DOHH2 (cell line): Measurements from ENCODE around the gene EPHA5.

ENCODE experiments used
- EZH2phosphoT487 ChIP-seq: fragments of 200-600 bp; sonication (generic); IDR thresholded peaks from 2 replicates; pipeline ENCODE4 v1.6.1; 2017; ENCODE audit warnings: borderline replicate concordance, mild to moderate bottlenecking, antibody characterized with exemption, low read length, moderate library complexity, mixed read lengths
- TF ChIP-seq, protein P1 (sequence below): fragments of 200-600 bp; sonication (generic); IDR thresholded peaks from one replicate; pipeline ENCODE4 v1.5.1; 2014; ENCODE audit warnings: antibody characterized with exemption, mild to moderate bottlenecking, low read depth, low read length; ENCODE audit not compliant: poor library complexity, severe bottlenecking

DNA sequence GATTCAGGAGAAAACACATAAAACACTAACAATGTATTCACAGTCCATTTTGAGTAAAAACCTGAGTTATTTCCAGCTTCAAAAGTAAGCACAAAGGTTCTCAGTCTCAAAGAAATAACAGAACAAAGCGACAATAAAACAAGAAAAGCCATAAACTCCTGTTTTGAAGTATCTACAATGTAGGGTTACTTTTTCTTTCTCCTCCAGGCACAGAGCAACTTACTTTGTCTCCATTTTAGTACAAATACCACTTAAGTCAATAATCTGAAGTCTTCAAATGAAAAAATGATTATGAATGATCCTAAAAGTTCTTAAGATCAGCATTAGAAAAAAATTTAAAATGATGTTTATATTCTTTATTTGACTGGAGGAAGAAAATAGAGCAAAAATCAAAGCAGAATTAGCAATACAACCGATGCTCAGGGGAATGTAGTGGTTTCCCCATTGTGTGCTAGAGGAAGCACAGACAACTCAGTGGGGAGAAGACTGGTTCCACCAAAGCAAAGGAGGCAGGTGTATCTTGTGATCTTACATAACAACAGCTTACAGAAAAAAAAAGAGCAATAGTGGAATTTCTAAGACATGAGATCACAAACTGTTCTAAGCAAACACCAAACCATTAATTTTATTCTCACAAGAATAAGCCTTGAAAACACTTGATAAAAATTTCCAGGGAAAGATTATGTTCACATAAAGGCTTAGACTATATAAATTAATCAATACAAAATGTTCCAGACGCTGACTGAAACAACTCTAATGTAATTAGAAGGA is 35.1 kb downstream of the EPHA5 start:
- TF ChIP-seq, protein P1, sequence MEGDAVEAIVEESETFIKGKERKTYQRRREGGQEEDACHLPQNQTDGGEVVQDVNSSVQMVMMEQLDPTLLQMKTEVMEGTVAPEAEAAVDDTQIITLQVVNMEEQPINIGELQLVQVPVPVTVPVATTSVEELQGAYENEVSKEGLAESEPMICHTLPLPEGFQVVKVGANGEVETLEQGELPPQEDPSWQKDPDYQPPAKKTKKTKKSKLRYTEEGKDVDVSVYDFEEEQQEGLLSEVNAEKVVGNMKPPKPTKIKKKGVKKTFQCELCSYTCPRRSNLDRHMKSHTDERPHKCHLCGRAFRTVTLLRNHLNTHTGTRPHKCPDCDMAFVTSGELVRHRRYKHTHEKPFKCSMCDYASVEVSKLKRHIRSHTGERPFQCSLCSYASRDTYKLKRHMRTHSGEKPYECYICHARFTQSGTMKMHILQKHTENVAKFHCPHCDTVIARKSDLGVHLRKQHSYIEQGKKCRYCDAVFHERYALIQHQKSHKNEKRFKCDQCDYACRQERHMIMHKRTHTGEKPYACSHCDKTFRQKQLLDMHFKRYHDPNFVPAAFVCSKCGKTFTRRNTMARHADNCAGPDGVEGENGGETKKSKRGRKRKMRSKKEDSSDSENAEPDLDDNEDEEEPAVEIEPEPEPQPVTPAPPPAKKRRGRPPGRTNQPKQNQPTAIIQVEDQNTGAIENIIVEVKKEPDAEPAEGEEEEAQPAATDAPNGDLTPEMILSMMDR, result no peak
- no peak for TF ChIP-seq EZH2phosphoT487
